GM10248 (cell line): ENCODE data around the gene LRRN2.

ENCODE experiments used
- CTCF ChIA-PET: fragments of 300-600 bp; sonication (Branson Sonifier 250); formaldehyde crosslinking; extraction: SDS; loops from one replicate; lab custom pipeline; 2021; ENCODE audit warnings: antibody characterized with exemption; lab: Yijun Ruan, JAX
- POLR2A ChIA-PET: fragments of 350-650 bp; sonication (Branson Sonifier 250); formaldehyde crosslinking; extraction: SDS; loops from one replicate; lab custom pipeline; 2020; ENCODE audit warnings: antibody characterized with exemption; lab: Yijun Ruan, JAX
- DNase-seq: peaks from one replicate; pipeline ENCODE4 v3.0.0; 2012; ENCODE audit errors: extremely low spot score
- TF ChIP-seq, protein P1 (sequence below): IDR thresholded peaks from 2 replicates; pipeline ENCODE4 v1.5.1; 2012; ENCODE audit warnings: mild to moderate bottlenecking, low read depth; ENCODE audit errors: extremely low read depth, missing control alignments, control extremely low read depth

Gene LRRN2

DNA sequence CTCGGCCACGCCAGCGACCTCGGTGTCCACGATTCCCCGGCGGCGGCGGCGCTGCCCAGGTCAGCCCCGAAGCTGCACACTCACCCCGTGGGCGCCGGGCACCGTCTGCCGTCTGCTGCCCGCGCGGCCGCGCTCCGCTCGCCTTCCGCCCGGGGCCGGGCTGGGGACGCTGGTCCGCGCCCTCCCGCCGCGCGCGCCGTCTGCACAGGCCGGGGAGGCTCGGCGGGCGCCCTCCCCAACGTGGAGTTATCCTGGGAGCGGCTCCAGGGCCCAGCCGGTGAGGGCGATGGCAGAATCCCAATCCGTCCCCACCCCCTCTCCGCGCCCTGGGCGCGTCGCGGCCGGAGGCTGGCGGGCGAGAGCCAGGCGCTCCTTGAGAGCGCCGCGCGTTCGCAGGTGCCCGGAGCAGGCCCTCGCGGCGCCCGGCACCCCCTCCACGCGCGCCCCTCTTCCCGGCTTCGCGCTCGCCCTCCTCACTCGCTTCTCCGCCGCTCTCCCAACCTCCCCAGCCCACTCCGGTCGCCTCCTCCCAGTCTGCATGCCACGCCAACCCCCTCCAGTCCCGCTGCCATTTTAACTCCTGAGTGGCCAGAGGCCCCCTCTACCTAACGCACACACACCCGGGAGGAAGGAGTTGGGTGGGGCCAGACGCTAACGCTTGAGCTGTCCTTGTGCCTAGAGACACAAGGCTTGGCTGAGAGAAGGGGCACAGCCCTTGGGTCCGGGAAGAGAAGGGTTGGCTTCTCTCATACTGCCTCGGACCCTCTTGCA is at the start of gene LRRN2:
Gene LRRN2 (minus strand): TSS at position 503 of the 771 bp plus-strand sequence. CDS start 65,746 bp downstream, outside the sequence.
- ChIA-PET CTCF (no interaction called here), POLR2A (no interaction called here)
- TF ChIP-seq, protein P1, sequence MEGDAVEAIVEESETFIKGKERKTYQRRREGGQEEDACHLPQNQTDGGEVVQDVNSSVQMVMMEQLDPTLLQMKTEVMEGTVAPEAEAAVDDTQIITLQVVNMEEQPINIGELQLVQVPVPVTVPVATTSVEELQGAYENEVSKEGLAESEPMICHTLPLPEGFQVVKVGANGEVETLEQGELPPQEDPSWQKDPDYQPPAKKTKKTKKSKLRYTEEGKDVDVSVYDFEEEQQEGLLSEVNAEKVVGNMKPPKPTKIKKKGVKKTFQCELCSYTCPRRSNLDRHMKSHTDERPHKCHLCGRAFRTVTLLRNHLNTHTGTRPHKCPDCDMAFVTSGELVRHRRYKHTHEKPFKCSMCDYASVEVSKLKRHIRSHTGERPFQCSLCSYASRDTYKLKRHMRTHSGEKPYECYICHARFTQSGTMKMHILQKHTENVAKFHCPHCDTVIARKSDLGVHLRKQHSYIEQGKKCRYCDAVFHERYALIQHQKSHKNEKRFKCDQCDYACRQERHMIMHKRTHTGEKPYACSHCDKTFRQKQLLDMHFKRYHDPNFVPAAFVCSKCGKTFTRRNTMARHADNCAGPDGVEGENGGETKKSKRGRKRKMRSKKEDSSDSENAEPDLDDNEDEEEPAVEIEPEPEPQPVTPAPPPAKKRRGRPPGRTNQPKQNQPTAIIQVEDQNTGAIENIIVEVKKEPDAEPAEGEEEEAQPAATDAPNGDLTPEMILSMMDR: no peak
- DNase-seq: no peak

DNA sequence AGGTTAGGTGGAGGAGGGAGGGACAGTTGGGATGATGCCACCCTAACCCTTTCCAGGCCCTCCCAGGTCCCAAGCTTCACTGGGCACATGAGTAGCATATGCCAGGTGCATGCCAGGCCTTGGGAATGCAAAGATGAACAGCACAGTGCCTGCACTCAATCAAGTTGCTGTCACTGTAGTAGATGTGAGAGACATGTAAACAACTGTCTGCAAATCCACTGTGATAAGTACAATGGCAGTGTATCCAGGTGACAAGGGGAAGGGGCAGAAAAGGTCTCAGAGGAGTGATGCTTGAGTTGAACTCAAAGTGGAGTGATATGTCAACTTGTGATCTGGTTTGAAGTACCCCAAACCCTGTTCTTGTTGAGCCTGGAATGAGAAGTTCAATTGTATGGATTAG is 49.5 kb upstream of the LRRN2 start:
- TF ChIP-seq, protein P1: no peak
- POLR2A ChIA-PET: no interaction called here
- no peak for DNase-seq
- CTCF ChIA-PET: interaction anchor here (1.1 to 1.7 kb wide), 4 partner anchors 9 to 72 kb away, joined by 3 to 8 read pairs (median 3); no protein-coding TSS in a partner anchor

DNA sequence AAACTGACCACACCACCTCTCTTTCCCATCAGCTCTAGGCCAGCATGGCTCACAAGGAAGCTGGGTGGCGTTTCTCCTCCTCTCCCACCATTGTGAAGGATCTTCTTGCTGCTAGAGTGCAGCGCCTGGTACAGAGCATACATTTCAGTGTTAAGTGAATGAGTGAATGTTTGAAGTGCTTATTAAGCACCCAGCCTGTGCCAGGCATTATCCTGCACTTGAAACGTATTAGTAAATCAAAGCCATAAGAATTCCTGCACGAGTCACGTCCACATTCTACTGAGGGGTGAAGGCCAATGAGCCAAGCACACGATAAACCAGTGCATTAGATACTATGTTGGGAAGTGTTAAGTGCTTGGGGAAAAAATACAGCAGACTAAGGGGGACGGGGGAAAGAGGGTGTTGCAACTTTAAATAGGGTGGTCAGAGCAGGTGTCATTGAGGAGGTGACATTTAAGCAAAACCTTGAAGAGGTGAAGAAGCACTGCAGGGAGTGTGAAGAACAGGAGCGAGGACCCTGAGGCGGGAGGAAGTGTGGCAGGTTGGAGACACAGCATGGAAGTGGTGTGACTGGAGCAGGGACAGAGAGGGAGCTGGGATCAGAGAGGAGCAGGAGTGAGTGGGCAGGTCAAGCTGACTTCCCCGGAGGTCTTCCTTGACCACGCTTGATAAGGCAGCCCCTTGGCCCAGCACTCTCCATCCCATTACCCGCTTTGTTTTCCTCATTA is 48.5 kb upstream of the LRRN2 start:
- ChIA-PET POLR2A (no interaction called here), CTCF (interaction anchor here (1.1 to 1.7 kb wide), 4 partner anchors 10 to 73 kb away, joined by 3 to 8 read pairs (median 3); no protein-coding TSS in a partner anchor)
- DNase-seq: no peak
- TF ChIP-seq, protein P1: no peak

DNA sequence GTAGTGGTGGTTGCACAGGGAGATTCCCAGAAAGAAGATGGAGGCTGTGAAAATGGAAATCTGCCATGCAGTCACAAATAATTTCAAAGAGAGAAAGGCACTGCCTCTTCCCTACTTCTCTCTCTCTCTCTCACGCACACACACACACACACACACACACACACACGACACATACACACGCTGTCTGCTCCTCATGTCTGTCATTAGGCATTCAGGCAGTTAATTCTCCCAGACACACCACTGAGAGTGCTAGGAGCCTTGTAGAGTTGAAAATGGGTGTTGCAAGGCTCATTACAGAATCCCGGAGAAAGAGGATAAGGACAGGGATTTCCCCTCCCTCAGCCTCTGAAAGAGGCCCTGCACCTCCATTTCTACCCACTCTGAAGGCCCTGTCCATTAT is 47.8 kb upstream of the LRRN2 start:
- DNase-seq: no peak
- CTCF ChIA-PET: interaction anchor here (0.8 to 3.1 kb wide), 4 partner anchors 13 to 32 kb away, joined by 3 to 34 read pairs (median 4); no protein-coding TSS in a partner anchor
- POLR2A ChIA-PET: no interaction called here
- TF ChIP-seq, protein P1: no peak

DNA sequence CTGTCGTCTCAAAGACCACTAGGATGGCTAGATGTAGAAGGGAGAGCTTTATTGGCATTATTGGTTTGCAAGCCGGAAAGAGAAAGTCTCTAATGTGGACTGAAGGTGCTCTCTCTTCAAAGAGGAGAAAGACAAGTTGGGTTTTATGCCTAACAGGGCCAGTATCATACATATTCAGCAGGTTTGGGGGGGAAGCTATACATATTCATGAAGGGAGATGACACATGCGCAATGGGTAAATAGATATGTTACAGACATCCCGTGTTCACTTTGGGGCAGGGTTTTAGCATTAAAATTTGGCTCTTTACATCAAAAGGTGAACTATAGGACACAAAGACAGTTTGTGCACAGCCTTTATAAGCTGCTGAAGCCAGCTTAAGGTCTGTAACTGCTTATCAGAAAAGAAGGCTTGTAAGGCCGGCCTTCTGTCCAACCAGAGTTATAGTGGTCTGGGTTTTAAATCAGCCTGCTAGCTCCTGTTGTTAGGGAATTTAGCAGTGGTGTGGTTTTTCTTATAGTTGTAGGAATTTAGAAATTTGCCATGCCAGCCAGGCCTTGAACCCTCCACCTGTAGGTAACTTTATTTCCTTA is 46.5 kb upstream of the LRRN2 start:
- no peak for DNase-seq
- TF ChIP-seq, protein P1: no peak
- ChIA-PET CTCF (interaction anchor here (0.8 to 3.1 kb wide), 5 partner anchors 14 to 33 kb away, joined by 3 to 34 read pairs (median 4); no protein-coding TSS in a partner anchor), POLR2A (no interaction called here)

DNA sequence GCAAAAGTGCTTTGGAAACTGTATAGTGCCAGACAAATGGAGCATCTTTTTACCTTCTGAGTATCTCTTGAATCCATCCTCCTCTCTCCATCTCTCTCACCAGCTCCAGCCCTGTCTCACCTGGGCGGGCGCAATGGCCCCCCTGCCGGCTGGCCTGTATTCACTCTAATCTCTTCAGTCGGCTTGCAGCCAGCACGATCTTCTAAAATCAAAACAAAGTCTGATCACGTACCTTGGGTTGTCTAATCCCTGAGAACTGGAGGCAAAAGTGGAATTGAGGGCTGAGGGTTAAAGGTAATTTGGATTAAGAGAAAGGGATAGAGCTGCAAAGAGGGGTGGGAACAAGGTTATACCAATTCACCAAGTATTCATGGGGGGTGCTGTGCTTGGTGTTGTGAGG is 46.0 kb upstream of the LRRN2 start:
- POLR2A ChIA-PET: no interaction called here
- DNase-seq: no peak
- CTCF ChIA-PET: interaction anchor here (1.2 to 3.1 kb wide), 4 partner anchors 14 to 75 kb away, joined by 4 to 34 read pairs (median 5); no protein-coding TSS in a partner anchor
- TF ChIP-seq, protein P1: no peak
